WI38 (cell line): ENCODE measurements around the gene HCFC1.

Experiments used
- H3K4me3 ChIP-seq: 2 replicates; pipeline ENCODE4 v1.5.1; 2011; ENCODE audit warnings: low read depth, mild to moderate bottlenecking, control low read depth, low read length
- TF ChIP-seq, protein P1 (sequence below): IDR thresholded peaks from 2 replicates; pipeline ENCODE4 v1.5.1; 2012; ENCODE audit warnings: low read depth, mild to moderate bottlenecking, control low read depth, low read length

The HCFC1 gene

DNA sequence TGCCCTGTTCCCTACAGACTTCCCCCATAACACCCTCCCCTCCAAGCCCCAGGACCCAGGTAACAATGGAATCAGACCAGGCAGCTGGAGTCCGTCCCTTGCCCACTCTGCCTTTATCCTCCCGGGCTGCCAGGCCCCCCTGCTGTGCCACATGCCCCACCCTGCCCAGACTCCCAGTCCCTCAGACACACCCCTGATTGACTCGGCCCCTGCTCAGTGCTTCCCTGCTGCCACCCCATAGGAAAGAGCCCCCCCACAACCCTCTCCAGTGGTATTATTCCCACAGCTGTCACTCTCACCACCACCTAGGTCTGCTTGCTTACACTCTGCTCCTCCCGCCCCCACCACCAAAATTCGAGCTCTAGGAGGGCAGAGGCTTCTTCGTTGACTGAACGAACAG, 32.0 kb downstream of the HCFC1 start:
- TF ChIP-seq, protein P1, sequence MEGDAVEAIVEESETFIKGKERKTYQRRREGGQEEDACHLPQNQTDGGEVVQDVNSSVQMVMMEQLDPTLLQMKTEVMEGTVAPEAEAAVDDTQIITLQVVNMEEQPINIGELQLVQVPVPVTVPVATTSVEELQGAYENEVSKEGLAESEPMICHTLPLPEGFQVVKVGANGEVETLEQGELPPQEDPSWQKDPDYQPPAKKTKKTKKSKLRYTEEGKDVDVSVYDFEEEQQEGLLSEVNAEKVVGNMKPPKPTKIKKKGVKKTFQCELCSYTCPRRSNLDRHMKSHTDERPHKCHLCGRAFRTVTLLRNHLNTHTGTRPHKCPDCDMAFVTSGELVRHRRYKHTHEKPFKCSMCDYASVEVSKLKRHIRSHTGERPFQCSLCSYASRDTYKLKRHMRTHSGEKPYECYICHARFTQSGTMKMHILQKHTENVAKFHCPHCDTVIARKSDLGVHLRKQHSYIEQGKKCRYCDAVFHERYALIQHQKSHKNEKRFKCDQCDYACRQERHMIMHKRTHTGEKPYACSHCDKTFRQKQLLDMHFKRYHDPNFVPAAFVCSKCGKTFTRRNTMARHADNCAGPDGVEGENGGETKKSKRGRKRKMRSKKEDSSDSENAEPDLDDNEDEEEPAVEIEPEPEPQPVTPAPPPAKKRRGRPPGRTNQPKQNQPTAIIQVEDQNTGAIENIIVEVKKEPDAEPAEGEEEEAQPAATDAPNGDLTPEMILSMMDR: no peak
- no peak overlapping the region for H3K4me3 ChIP-seq

GRCh38 chrX:153938226-153938786, 33.3 kb downstream of the HCFC1 start:
- H3K4me3 ChIP-seq: no peak overlapping the region
- TF ChIP-seq, protein P1: no peak

DNA sequence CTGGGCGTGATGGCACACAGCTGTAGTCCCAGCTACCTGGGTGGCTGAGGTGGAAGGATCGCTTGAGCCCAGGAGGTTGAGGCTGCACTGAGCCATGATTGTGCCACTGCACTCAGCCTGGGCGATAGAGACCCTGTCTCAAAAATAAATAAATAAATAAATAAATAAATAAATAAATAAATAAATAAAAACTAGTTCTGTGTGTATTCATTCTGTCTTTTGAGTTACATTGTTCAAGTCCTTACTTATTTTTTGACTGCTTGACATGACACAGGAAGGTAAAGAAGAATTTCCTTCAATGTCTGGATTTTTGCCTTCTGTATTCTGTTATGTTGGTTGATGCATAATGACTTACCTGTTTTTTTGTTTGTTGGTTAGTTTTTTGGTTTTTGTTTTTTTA, 34.6 kb downstream of the HCFC1 start:
- H3K4me3 ChIP-seq: no peak overlapping the region
- TF ChIP-seq, protein P1: no peak

- peak overlapping the region; percentile 27 for H3K4me3 ChIP-seq
- TF ChIP-seq, protein P1: no peak
Measured at GRCh38 chrX:153935326-153935851, 36.2 kb downstream of the HCFC1 start.

- TF ChIP-seq, protein P1: no peak
- peak within 1 kb of the TSS; percentile 82 for H3K4me3 ChIP-seq
Measured at GRCh38 chrX:153934762-153935325, 36.8 kb downstream of the HCFC1 start, which contains the start of gene NAA10. TSS of gene NAA10 (minus strand) at chrX:153935037. CDS start at chrX:153934904, 133 bp downstream.

DNA sequence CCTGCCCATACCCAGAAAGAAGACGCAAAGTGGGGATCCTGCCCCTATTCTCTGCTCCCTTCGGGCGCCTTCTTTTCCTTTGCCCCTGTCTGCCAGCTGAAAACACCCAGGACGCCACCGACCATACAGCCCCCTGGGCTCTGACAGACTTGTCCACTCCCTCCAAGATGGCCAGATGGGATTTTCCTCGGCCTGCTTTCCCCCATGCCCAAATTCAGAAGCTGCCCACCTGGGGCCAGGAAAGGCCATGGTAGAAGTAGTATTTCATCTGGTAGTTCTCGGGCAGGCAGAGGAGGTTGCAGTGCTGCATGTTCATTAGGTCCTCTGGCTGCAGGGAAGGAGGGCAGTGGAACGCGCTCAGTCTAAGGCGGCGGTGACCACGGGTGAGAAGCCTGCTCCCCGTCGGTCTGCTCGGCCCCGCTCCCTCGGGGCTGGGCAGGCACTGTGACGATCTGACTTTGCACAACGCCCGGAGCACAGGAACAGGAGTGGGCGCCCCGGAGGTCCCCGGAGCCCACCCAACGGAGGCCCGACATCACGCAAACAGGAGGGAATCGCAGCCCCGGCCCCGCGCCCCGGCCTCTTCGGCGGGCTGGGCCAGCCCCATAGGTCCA, 37.4 kb downstream of the HCFC1 start:
- TF ChIP-seq, protein P1: no peak
- H3K4me3 ChIP-seq: peak overlapping the region; percentile 82

DNA sequence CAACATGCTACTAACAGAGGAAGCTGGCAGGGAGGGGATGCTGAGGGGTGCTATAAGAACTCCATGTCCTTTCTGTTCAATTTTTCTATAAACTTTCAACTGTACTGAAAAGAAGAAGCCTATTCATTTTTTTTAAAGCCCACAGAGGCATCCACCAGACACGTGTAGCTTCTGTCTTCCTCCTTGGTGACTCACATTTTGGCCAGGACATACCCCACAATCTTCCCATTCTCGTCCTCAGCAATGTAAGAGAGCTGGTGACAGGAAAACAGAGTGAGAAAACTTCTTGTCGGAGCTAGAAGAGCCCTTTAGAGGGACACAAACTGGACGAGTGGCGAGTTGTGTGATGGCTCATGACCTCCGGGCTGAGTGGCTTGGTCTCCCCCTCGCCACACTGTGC, 37.9 kb downstream of the HCFC1 start:
- TF ChIP-seq, protein P1: no peak
- H3K4me3 ChIP-seq: peak overlapping the region; percentile 82
